ENCODE measurements around the gene MRPL49.
"Not testable (repeated sequence)": the region's sequence is repeated elsewhere in the genome, so short reads cannot be mapped to it uniquely, and the experiment has no call there.

MRPL49 gene

GRCh38 chr11:65172600-65172999 is 50.5 kb downstream of the MRPL49 start:
- DNase-seq, result no peak

- not testable (repeated sequence) for DNase-seq
These were observed 52.5 kb downstream of the MRPL49 start for GRCh38 chr11:65174571-65175010.
